Measurements from ENCODE around the gene PNLIPRP2.

The PNLIPRP2 gene

GRCh38 chr10:116683821-116684220 lies 63.1 kb downstream of the PNLIPRP2 start:
- DNase-seq (ENCODE audit: low spot score), result no peak

GRCh38 chr10:116684781-116685180 lies 64.0 kb downstream of the PNLIPRP2 start:
- DNase-seq (ENCODE audit: low spot score), result no peak

GRCh38 chr10:116685807-116686206 lies 65.1 kb downstream of the PNLIPRP2 start:
- DNase-seq (ENCODE audit: low spot score), result no peak

GRCh38 chr10:116686632-116687031 lies 65.9 kb downstream of the PNLIPRP2 start:
- no peak for DNase-seq (ENCODE audit: low spot score)

- DNase-seq (ENCODE audit: low spot score), result no peak
Observed at GRCh38 chr10:116687633-116688032, 66.9 kb downstream of the PNLIPRP2 start.

- no peak for DNase-seq (ENCODE audit: low spot score)
Observed at GRCh38 chr10:116688241-116688711, 67.5 kb downstream of the PNLIPRP2 start.

- DNase-seq (ENCODE audit: low spot score), result no peak
Observed at GRCh38 chr10:116688741-116689495, 68.2 kb downstream of the PNLIPRP2 start.

- no peak for DNase-seq (ENCODE audit: low spot score)
Observed at GRCh38 chr10:116689744-116690143, 69.0 kb downstream of the PNLIPRP2 start.

- peak; percentile 10 for DNase-seq (ENCODE audit: low spot score)
Observed at GRCh38 chr10:116690356-116691322, 69.9 kb downstream of the PNLIPRP2 start.

GRCh38 chr10:116691635-116692034 lies 70.9 kb downstream of the PNLIPRP2 start:
- DNase-seq (ENCODE audit: low spot score), result no peak

GRCh38 chr10:116692225-116692624 lies 71.5 kb downstream of the PNLIPRP2 start:
- DNase-seq (ENCODE audit: low spot score), result no peak

GRCh38 chr10:116694243-116694926 lies 73.6 kb downstream of the PNLIPRP2 start:
- DNase-seq (ENCODE audit: low spot score), result no peak
